GM19397 (cell line): ENCODE measurements around the gene C1orf198.

Source experiments
- ATAC-seq: cut with Tn5 transposase; IDR thresholded peaks from one replicate; pipeline ENCODE4 v1.9.1; 2021; ENCODE audit warnings: mild to moderate bottlenecking, moderate library complexity; ENCODE audit not compliant: unreplicated experiment

Gene C1orf198

DNA sequence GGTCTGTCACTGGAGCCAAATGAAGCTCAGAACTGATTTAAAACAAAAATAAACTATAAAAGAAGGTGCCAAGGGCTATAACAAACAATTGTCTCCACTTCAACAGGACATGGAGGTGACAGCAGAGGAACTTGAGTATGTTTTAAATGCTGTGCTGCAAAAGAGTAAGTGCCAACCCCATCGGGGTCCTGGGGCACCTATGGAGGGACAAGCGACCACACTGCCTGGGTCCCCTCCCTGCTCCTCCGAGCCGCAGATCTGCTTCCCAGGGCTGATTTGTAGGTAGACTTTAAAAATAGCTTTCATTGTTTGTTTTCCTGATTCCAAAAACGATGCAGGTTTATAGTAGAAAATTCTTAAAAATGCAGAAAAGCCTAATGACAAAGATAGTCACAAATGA, 78.3 kb downstream of the C1orf198 start:
- no peak for ATAC-seq

DNA sequence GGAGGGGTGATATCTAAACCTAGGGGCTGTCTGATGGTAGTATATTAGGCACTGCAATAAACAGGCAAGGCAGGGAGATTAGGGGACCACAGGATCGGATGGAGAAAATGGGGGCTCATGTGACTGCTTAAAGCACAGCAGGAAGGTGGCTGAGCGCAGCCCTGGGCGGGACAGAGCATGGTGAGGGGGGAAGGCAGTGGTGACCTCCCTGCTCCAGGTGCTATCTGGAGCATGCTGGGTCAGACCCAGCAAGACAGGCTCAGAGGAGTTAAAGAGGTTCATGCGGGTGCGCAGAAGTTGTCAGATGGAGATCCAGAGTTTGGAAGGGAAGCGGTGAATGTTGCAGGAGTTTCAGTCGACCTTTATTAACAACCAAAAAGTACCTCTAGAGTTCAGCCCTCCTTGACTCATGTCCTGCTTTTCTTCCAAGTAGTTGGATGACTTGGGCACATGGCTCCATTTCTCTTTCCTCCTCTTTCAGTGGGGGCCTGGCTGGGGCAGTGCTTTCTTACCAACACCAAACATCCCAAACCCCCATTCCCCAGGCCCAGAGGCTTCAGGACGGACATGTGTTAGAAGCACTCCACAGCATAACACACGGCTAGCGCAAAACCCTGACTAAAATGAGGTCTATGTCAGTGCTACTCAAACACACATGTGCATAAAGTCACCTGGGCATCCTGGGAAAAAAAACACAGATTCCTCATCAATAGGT, 79.6 kb downstream of the C1orf198 start:
- ATAC-seq = no peak

DNA sequence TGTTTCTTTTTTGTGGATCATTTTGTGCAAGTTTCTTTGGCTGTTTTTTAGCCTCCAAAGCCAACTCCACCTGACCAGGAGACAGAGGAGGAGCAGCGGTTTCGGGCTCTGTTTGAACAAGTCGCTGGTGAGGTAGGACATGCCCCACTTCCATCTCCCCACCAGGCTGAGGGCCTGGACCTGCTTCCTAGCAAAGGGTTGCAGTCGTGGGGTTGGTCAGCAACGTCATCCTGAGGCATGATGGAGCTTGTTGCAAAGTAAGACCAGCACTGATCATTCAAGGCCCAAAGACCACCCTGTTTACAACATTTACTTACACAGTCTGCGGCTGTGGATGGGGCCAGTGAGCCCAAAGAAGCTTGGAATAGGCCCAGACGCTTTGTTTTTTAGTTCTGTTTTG, 80.8 kb downstream of the C1orf198 start:
- no peak for ATAC-seq
